Hematopoietic multipotent progenitor cell treated with erythropoietin and hydrocortisone succinate and interleukin-3 and kit ligand, for 8 days (in vitro differentiated cells): ENCODE measurements around the gene ATP11A.
"Not testable (repeated sequence)": the region's sequence is repeated elsewhere in the genome, so short reads cannot be mapped to it uniquely, and the experiment has no call there.

ENCODE experiments used
- DNase-seq: peaks from one replicate; pipeline ENCODE4 v3.0.0-alpha.2; 2015

Gene ATP11A

DNA sequence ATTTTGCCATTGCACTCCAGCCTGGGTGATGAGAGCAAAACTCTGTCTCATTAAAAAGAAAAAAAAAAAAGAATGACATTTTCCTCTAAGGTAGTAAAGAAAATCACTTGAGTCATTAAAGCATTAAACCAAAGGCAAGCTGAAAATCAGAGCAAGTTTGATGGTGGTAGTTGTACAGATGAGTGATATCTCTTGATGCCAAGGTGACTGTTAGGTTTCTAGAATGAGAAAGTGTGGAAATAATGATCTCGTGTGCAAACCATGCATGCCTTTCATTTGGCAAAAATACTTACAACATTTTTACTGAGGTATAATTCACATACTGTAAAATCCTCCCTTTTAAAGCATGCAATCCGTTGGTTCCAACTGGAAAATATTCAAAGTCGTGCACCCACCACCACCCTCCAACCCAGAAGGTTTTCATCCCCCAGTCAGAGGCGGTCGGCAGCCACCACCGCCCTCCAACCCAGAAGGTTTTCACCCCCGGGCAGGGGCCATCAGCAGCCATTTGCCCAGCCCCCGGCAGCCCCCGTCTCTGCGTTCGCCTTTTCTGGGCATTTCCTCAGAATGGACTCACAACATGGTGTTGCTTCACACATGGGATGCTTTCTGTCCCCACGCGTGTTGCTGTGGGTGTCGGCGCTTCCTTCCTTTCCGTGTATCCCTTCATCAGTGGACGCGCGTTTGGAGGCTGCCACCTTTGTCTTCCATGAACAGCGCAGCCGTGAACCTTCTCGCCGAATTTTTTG, 90.2 kb downstream of the ATP11A start:
- DNase-seq: no peak

GRCh38 chr13:112781287-112781686, 91.4 kb downstream of the ATP11A start:
- no peak for DNase-seq

DNA sequence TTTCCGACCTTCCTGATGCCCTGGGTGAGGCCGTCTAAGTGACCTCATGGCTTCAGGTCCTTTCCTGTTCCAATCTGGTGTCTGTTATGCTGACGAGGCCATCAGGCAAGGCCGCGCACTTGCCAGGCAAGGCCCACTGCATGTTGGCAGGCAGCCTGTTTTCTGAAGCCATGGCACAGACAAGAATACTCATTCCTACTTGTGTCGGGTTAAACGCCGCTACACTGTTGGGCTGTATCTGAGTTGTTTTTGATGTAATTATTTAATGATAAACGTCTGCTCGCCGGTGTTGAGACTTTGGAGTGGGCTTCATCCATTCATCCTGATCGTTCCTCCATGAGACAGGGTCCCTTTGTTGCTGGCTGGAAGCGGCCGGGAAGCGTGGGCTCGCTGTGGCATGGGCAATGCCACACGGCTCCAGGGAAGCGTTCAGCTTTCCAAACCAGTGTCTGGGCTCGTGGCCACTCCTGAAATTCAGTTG, 92.1 kb downstream of the ATP11A start:
- DNase-seq: no peak

DNA sequence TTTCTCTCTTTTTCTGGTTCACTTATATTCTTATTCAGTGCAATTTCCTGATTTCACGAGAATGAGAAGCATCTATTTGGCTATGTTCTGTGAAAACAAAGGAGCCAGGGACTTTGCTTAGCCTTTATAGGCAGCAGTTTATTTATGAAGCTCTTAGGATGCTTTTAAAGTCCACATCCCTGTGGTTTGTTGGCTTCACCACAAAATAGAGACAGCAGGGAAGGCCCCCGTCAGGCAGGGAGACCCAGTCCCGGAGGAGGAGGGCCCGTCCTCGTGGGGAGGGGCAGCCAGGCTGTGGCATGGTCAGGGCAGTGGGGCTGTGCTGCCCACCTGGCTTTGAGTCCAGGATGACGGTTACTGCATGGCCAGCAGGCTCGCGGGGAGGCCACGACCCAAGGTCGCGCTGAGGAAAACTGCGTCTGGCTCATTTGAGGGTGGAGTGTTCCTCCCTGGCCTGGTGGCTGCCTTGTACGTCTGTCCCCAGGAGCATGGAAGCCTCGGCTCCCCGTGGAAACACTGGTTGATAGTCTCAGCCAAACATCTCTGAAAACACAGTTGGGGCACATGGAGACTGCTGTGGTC, 92.7 kb downstream of the ATP11A start:
- DNase-seq: no peak

DNA sequence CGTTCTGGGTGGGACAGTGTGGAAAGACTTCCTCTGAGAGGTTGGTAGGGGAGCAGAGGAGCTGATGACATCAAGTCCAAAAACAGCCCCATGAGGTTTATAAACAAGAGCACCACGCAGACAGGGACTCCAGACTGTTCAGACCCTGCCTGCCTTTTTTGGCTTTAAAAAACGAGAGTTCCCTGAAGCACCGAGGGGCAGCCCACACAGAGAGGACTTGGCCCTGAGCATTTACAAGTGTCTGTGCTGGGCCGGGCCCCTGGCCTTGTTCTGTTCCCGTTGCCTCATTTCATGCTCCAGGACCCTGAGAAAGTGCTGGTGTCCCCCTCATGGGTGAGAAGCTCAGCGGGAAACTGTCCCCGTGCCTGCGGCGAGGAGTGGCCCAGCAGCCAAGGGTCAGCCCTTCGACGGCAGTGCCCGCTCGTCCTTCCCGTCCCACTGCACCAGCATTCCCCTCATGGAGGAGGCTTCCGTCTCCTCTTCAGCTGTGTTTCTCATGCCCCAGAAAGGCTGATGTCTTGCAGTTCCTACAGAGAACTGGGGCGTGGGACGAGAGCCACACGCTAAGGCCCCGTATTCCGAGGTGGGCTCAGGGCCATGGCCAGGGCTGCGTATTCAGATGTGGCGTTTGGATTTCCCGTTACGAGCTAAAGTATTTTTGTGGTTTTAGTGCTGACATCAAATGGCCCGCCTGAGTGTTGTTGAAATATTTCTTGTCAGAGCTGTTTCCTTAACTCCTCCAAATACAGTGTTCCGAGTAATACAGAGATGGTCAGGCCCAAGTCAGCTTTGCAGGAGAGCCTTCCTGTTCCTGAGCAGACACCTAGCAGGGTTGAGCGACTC, 93.5 kb downstream of the ATP11A start:
- DNase-seq: no peak

- DNase-seq: no peak
Measured at GRCh38 chr13:112783978-112784371, 94.1 kb downstream of the ATP11A start.

- no peak for DNase-seq
Measured at GRCh38 chr13:112784811-112785482, 95.1 kb downstream of the ATP11A start.

DNA sequence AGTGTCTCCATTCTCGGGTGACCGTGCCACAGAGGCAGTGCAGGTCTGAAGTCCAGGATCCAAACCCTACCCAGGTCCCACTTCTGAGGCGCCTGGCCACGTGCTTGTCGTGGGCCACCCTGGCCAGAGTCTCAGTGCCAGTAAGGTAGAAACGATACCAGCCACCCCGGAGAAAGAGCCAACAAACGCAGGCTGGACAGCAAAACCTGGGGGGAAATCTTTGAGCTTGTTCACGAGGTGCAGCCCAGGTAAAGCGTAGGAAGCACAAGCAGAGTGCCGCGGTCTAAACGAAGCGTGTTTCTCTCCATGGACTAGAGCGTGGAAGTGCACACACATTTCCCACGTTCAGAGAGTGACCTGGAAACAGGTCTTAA, 95.6 kb downstream of the ATP11A start:
- no peak for DNase-seq

DNA sequence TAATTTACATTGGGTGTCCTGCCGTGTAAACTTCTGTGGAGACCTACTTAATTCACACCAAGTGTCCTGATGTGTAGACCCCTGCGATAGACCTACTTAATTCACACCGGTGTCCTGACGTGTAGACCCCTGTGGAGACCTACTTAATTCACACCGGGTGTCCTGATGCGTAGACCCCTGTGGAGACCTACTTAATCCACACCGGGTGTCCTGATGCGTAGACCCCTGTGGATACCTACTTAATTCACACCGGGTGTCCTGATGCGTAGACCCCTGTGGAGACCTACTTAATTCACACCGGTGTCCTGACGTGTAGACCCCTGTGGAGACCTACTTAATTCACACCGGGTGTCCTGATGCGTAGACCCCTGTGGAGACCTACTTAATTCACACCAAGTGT, 97.0 kb downstream of the ATP11A start:
- not testable (repeated sequence) for DNase-seq

DNA sequence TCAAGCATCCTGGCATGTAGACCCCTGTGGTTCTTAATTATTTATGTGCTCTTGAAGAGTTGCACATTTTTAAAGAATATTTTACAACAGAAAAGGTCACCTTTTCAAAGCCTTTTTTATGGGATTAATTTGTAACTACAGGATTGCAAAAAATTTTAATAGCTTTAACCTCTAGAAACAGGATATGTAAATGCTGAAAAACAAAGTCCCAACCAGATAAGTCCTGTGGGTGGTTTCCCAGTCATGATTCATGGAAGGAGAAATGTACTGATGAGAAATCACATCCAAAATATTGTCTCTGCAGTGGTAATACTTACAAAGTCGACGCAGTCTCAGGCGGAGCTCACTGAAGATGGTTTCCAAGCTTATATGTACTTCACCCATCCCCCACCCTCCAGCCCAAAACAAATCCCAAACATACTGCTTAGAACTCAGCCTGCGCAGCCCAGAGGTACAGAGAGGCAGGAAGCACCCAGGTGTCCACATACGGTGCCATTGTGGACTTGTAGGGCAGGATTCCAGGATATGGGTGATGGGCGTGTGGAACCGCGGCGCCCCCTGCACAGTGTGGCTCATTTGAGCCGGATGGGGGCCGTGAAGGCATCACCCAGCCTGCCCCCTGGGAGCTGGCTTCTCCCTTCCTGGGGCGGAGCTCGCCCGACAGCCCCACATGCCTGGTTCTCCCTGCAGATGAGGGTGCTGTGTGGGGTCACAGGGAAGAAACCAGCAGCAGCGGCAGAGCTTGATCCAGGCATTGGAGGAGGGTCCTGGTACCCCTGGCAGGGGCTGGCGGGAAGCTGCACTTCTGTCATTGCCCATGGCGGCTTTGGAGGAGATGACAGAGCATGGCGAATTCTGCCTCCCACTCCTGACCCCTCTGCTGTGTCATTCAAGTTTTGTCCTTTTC, 101.2 kb downstream of the ATP11A start:
- no peak for DNase-seq

GRCh38 chr13:112791663-112792440, 102.0 kb downstream of the ATP11A start:
- DNase-seq: no peak

DNA sequence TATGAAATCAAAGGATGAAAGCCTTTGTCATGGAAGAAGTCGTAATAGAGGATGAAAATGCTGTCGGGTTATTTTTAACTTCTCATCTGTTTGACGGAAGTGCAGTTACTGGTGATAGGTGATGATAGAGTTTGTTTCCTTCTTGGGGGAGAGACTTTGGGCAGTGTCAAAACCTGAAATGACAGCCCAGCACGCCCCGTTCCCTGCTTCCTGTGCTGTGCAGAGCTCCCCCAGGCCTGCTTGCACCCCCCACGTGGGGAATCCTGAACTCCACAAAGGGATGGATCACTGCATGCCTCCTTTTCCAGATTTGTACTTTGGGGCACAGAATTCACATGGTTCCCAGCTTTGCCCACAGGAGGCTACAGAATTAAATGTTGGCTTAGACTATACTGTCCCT, 102.7 kb downstream of the ATP11A start:
- DNase-seq: no peak

- DNase-seq: no peak
Measured at GRCh38 chr13:112793545-112794445, 104.0 kb downstream of the ATP11A start.

- no peak for DNase-seq
Measured at GRCh38 chr13:112795277-112795676, 105.4 kb downstream of the ATP11A start.

GRCh38 chr13:112796190-112796915, 106.5 kb downstream of the ATP11A start:
- no peak for DNase-seq

GRCh38 chr13:112799394-112799793, 109.6 kb downstream of the ATP11A start:
- no peak for DNase-seq

- DNase-seq: no peak
Measured at GRCh38 chr13:112800057-112800456, 110.2 kb downstream of the ATP11A start.

DNA sequence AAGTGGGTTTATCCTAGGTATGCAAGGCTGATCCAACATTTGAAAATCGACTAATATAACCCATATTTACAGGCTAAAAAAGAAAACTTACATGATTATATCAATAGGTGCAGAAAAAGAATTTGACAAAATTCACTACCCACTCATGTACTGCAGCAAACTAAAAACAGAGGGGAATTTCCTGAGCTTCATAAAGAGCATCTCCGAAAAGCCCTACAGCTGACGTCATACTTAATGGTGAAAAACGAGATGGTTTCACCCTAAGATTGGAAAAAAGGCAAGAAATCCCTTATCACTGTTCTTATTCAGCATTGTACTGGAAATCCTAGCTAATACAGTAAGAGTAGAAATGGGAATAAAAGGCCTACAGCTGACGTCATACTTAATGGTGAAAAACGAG, 111.0 kb downstream of the ATP11A start:
- not testable (repeated sequence) for DNase-seq

- DNase-seq: peak; percentile 12
Measured at GRCh38 chr13:112802802-112803195, 113.0 kb downstream of the ATP11A start.
